Activated naive CD8-positive, alpha-beta T cell (primary cell): ENCODE results near the gene MEGF6.
A peak's percentile ranks its signal among the peaks of the same experiment; 100 is the strongest.

Source experiments
- H3K27ac Mint-ChIP-seq: one replicate; pipeline ENCODE4 v1.8.0; 2021; ENCODE audit warnings: mixed read lengths
- H3K27me3 Mint-ChIP-seq: one replicate; pipeline ENCODE4 v1.8.0; 2021; ENCODE audit warnings: mixed read lengths
- H3K36me3 Mint-ChIP-seq: one replicate; pipeline ENCODE4 v1.8.0; 2021; ENCODE audit warnings: mixed read lengths
- H3K4me1 Mint-ChIP-seq: one replicate; pipeline ENCODE4 v1.8.0; 2021; ENCODE audit warnings: low read depth, mixed read lengths
- H3K4me3 Mint-ChIP-seq: one replicate; pipeline ENCODE4 v1.8.0; 2021; ENCODE audit warnings: mild to moderate bottlenecking, mixed read lengths
- H3K9me3 Mint-ChIP-seq: one replicate; pipeline ENCODE4 v1.8.0; 2021; ENCODE audit warnings: low read depth, mixed read lengths

Gene MEGF6

DNA sequence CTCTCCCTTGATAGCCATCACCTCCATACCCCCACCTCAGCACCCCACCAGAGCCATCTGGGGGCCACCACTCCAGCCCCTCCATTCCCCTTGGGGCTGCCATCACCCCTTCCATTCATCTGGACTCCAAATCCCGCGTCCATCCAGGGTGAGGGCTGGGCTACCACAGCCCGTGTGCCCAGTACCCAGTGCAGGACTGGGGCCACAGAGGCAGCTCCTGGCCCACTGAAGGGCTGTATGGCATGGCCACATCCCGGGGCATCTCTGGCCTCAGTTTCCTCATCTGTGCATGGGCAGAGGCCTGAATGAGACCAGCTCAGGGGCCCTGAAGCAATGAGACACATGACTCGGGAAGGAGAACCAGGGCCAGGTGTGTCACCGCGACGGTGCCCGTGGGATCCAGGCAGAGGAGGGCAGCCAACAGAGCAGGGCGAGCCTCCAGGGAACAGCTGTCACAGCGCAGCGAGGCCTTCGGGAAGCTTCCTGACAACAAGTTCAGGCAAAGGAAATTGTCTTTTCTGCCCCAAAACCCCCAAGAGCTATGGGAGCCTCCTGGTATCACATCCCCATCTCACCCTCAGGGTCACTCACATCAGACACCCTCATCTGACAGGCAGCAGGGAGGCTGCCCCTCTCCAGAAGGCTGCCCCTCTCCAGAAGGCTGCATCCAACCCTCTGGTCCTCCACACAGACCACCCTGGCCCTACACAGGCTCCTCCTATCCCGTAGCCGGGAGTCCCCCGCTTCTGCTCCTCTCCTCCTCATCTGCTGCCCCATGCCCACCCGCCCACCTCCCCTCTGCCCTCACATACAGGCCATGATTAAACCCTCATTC lies 76.3 kb downstream of the MEGF6 start:
- no peak overlapping the region for H3K27ac Mint-ChIP-seq
- H3K27me3 Mint-ChIP-seq: no peaks in the 10 kb centered on the region
- H3K36me3 Mint-ChIP-seq: no peaks in the 10 kb centered on the region
- no peak overlapping the region for H3K4me3 Mint-ChIP-seq
- no peaks in the 10 kb centered on the region for H3K9me3 Mint-ChIP-seq
- H3K4me1 Mint-ChIP-seq: peaks cover 9% of the 10 kb centered on the region

- Mint-ChIP-seq H3K27ac (no peak overlapping the region), H3K4me3 (no peak overlapping the region), H3K4me1 (peaks cover 15% of the 10 kb centered on the region), H3K27me3 (no peaks in the 10 kb centered on the region), H3K36me3 (no peaks in the 10 kb centered on the region), H3K9me3 (no peaks in the 10 kb centered on the region)
Observed at GRCh38 chr1:3533067-3534048, 78.0 kb downstream of the MEGF6 start.

GRCh38 chr1:3531928-3532327 lies 79.4 kb downstream of the MEGF6 start:
- H3K27ac Mint-ChIP-seq: peak overlapping the region; percentile 95
- H3K27me3 Mint-ChIP-seq: no peaks in the 10 kb centered on the region
- H3K36me3 Mint-ChIP-seq: no peaks in the 10 kb centered on the region
- H3K4me3 Mint-ChIP-seq: peak overlapping the region; percentile 90
- peaks cover 15% of the 10 kb centered on the region for H3K4me1 Mint-ChIP-seq
- H3K9me3 Mint-ChIP-seq: no peaks in the 10 kb centered on the region

GRCh38 chr1:3530926-3531818 lies 80.1 kb downstream of the MEGF6 start:
- Mint-ChIP-seq H3K9me3 (no peaks in the 10 kb centered on the region), H3K27me3 (no peaks in the 10 kb centered on the region), H3K27ac (peak overlapping the region; percentile 95), H3K4me1 (peaks cover 15% of the 10 kb centered on the region), H3K36me3 (no peaks in the 10 kb centered on the region), H3K4me3 (peak overlapping the region; percentile 90)

DNA sequence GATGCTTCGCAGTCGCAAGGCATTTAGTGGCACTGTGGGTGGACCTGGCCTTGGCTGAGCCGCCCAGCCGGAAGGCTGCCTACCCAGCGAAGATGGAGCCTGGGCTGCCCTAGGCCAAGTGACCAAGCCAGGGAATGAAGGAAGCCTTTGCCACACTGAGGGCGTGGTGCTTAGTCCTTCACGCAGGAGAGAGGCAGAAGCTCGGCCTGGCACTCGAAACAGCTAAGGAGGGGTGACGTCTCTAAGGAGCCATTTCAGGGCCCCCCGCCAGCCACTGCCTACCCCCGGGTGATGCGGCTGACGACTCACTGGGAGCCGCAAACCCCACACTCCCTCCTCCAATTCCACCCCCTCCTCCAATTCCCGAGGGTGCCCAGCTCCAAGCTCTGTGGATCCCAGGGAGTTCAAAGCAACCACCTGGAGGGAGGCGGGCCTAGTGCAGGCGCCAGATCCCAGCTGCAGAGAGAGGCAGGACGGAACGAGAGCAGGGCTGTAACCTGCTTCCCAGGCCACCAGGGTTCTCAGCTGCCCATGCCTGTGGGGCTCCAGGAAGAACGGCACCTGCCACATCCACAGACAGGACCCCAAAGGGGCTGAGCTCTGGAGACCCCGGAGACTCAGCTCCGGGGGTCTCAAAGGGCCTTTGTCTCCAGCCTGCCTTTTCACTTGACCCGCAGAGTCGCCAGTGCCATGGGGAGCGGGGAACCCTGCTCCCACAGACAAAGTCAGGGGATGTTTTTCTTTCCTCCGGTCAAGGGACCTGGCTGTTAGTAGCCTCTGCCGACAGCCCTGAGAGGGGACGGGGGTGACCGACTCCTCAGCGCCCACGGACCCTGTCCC lies 81.0 kb downstream of the MEGF6 start:
- H3K4me3 Mint-ChIP-seq: peak overlapping the region; percentile 78
- no peaks in the 10 kb centered on the region for H3K27me3 Mint-ChIP-seq
- no peaks in the 10 kb centered on the region for H3K9me3 Mint-ChIP-seq
- H3K4me1 Mint-ChIP-seq: peaks cover 15% of the 10 kb centered on the region
- peak overlapping the region; percentile 34 for H3K27ac Mint-ChIP-seq
- no peaks in the 10 kb centered on the region for H3K36me3 Mint-ChIP-seq

DNA sequence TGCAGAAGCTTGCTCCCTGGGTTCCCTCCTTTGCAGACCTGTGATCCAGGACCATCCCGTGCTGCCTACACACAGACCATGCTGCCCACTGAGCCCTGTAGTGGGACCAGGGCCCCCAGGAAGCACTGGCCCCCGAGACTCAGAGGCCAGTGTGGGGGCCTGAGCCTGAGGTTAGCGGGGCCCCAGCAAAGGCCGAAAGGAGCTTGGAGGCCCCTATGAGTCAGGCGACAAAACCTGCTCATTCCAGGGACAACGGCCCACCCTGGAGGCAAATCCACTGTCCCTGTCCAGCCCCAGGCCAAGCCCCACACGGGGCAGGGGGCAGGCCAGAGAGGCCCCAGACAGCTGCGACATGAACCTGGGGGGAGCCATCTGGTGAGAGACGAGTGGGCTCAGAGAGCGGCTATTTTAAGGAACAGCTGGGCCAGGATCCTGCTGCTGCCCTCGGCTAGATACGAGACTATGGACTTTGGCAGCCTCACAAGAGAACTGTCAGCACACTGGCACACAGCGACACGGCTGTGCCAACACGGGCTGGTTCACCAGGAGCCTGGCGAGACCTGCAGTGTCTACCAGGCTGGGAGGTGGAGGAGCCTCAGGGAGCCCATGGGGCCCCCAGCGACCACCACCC lies 82.1 kb downstream of the MEGF6 start:
- no peaks in the 10 kb centered on the region for H3K9me3 Mint-ChIP-seq
- H3K4me1 Mint-ChIP-seq: peaks cover 15% of the 10 kb centered on the region
- H3K4me3 Mint-ChIP-seq: peak overlapping the region; percentile 78
- no peaks in the 10 kb centered on the region for H3K36me3 Mint-ChIP-seq
- H3K27me3 Mint-ChIP-seq: no peaks in the 10 kb centered on the region
- no peak overlapping the region for H3K27ac Mint-ChIP-seq

DNA sequence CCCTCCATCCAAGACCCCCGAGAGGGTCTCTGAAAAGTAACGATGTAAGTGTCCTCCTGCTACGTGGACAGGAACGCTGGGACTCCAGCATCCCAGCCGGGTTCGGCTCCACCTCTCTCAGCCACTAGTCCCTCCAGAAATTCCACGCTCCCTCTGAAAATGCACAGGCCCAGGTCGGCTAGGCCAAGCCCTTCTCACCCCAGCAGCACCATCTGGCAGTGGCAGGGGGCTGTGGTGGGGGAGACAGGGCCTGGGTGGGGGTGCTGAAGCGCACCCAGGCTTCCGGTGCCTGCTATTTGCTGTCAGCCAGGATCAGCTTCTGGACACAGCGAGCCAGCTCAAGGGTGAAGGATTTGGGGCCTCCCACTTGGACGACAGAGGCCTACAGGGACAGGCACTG lies 83.5 kb downstream of the MEGF6 start:
- no peaks in the 10 kb centered on the region for H3K27me3 Mint-ChIP-seq
- peaks cover 15% of the 10 kb centered on the region for H3K4me1 Mint-ChIP-seq
- H3K27ac Mint-ChIP-seq: no peak overlapping the region
- no peaks in the 10 kb centered on the region for H3K36me3 Mint-ChIP-seq
- H3K9me3 Mint-ChIP-seq: no peaks in the 10 kb centered on the region
- no peak overlapping the region for H3K4me3 Mint-ChIP-seq

- Mint-ChIP-seq H3K9me3 (no peaks in the 10 kb centered on the region), H3K4me1 (peaks cover 11% of the 10 kb centered on the region), H3K27me3 (no peaks in the 10 kb centered on the region), H3K36me3 (no peaks in the 10 kb centered on the region), H3K4me3 (no peak overlapping the region), H3K27ac (no peak overlapping the region)
Observed at GRCh38 chr1:3525551-3526482, 85.5 kb downstream of the MEGF6 start.

DNA sequence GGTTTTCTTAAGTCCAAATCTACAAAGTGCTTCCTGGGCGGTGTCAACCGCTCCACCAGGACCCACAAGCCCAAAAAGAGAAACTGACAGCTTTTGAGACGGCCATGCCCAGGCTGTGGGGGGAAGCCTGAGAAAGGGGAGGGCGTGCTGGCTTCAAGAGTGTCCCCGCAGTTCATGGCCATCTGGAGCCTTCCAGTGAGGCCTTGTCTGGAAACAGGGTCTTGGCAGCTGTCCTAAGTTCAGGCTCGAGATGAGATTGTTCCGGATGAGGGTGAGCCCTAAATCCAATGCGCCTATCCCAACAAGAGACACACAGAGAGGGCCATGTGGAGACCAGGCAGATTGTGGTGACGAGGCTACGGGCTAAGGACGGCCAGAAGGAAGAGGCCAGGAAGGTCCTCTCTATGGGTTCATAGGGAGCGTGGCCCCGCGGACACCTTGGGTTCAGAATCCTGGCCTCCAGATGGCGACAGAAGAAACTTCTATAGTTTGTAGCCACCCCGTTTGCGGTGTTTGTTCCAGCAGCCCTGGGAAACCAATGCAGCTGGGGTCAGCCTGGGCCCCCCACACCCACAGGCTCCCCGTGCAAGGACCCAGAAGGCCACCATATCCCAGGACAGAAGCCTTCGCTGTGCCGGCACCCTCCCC lies 86.6 kb downstream of the MEGF6 start:
- Mint-ChIP-seq H3K4me1 (peaks cover 2% of the 10 kb centered on the region), H3K27me3 (no peaks in the 10 kb centered on the region), H3K4me3 (no peak overlapping the region), H3K27ac (no peak overlapping the region), H3K36me3 (no peaks in the 10 kb centered on the region), H3K9me3 (no peaks in the 10 kb centered on the region)

DNA sequence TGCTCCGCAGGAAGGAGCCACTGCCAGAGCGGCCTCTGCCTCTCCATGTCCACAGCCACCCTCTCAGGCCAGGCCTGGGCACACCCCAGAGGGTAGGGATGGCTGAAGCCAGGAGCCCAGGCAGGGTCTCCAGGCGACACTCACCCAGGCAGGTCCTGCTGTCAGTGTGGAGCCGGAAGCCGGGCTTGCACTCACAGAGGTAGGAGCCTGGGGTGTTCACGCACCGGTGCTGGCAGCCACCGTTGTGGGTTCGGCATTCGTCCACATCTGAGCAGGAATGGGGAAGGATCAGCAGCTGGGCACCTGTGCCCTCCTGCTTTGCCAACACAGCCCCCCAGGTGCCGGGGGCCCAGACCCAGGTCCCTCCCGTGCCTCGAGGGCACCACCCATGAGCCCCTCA lies 87.3 kb downstream of the MEGF6 start:
- Mint-ChIP-seq H3K9me3 (no peaks in the 10 kb centered on the region), H3K4me1 (no peaks in the 10 kb centered on the region), H3K4me3 (no peak overlapping the region), H3K36me3 (no peaks in the 10 kb centered on the region), H3K27me3 (no peaks in the 10 kb centered on the region), H3K27ac (no peak overlapping the region)

DNA sequence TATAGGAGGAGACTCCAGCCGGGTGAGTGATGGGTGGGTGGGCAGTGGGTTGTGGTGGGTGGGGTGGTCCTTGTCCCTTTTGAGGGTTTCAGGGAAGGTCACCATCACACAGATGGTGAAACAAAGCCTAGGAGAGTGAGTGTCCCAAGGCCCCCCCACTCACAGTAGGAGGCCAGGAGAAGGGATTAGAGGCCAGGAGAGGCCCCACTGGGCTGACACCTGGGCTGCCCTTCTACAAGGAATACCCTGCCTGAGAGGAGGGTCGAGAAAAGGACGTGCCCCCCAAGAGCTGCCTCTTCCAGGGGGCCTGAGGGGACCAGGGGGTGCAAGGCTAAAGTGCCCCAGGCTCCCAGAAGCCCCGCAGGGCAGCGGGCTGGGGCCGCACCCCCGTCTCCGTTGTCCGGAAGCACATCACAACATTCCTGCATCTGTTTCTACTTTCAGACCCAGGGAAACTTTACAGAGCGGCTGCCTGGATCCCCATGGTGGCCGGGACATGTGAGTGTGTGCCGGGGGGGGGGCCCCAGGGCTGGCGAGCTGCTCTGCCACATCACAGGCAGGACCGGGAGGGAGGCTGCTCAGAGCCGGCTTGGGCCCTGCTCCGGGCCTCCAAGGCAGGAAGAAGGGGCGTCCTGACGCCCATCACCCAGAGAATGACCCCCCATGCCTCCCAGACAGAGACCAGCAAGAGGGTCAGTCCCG lies 88.6 kb downstream of the MEGF6 start:
- H3K36me3 Mint-ChIP-seq: no peaks in the 10 kb centered on the region
- H3K4me1 Mint-ChIP-seq: no peaks in the 10 kb centered on the region
- no peak overlapping the region for H3K27ac Mint-ChIP-seq
- no peak overlapping the region for H3K4me3 Mint-ChIP-seq
- no peaks in the 10 kb centered on the region for H3K27me3 Mint-ChIP-seq
- no peaks in the 10 kb centered on the region for H3K9me3 Mint-ChIP-seq

GRCh38 chr1:3522112-3522511 lies 89.2 kb downstream of the MEGF6 start:
- H3K36me3 Mint-ChIP-seq: no peaks in the 10 kb centered on the region
- H3K27ac Mint-ChIP-seq: no peak overlapping the region
- H3K4me1 Mint-ChIP-seq: no peaks in the 10 kb centered on the region
- no peak overlapping the region for H3K4me3 Mint-ChIP-seq
- no peaks in the 10 kb centered on the region for H3K9me3 Mint-ChIP-seq
- no peaks in the 10 kb centered on the region for H3K27me3 Mint-ChIP-seq
